ENCODE data around the gene MED26. TPM values are rescaled to one million over a fixed set of nuclear protein-coding genes. Genes with fewer than 3 reads are reported as not detected.

MED26 gene
- total and polyA plus RNA-seq, 10 of the 15 experiments (the other 5 are each of a cell fraction or from before 2014, with no cell fraction given), result 1.1 to 21.4 (median 9.7) TPM

- Histone ChIP-seq H3K4me1 (ENCODE audit: control insufficient read depth, insufficient read depth, low read length) (peaks cover 10% of the 10 kb centered on the region), H3K4me2 (ENCODE audit: control insufficient read depth, insufficient read depth) (peak overlapping the region; percentile 96), H2AFZ (ENCODE audit: control insufficient read depth, low read depth, low read length) (no peak overlapping the region), H3K9ac (ENCODE audit: control insufficient read depth, insufficient read depth, low read length) (peak overlapping the region; percentile 77), H3K27me3 (replicated peaks in 1 of 2; ENCODE audit: control insufficient read depth in 2 of 2, insufficient read depth in 2 of 2, low read length in 1 of 2) (no peaks in the 10 kb centered on the region), H3K9me3 (replicated peaks; ENCODE audit: control insufficient read depth, insufficient read depth, low read length) (no peaks in the 10 kb centered on the region), H4K20me1 (ENCODE audit: control insufficient read depth, insufficient read depth) (peaks cover 2% of the 10 kb centered on the region; the same call in 1 of the 2 replicates), H3K79me2 (ENCODE audit: control insufficient read depth, insufficient read depth, low read length) (peaks cover 60% of the 10 kb centered on the region), H3K36me3 (ENCODE audit: control insufficient read depth in 2 of 2, insufficient read depth in 2 of 2, low read length in 1 of 2) (peaks cover 17 to 25% of the 10 kb centered on the region in 2 experiments), H3K27ac (ENCODE audit: control insufficient read depth, insufficient read depth) (peak overlapping the region; percentile 69), H3K4me3 (peak overlapping the region; percentile 96)
- ChIA-PET RAD21 (ENCODE audit: unreplicated experiment) (no interaction called here), POLR2A (interaction anchor here (1.1 to 1.8 kb wide), 3 partner anchors 14 to 89 kb away, joined by 3 to 5 read pairs (median 4); partner anchors contain the start of gene SMIM7), SMC1A (ENCODE audit: uncharacterized antibody, unreplicated experiment) (no interaction called here), CTCF (interaction anchor here (0.7 to 1.4 kb wide), 3 partner anchors 34 to 75 kb away, joined by 3 to 4 read pairs (median 3); partner anchors contain the start of genes C19orf44 and CALR3)
- FAIRE-seq, result no peak
- no peak for ATAC-seq
- WGBS (ENCODE audit: insufficient coverage, insufficient replicate concordance, low lambda C conversion rate, missing lambda C conversion rate), result 0% methylated on average over 6 of the region's 6 CpGs
- no TSS peak for BruUV-seq (replicated peaks)
- intact Hi-C loops (cut with micrococcal nuclease; ENCODE audit: unreplicated experiment) (no loop called here), in situ Hi-C loops (cut with MboI) (no loop called here)
- TF ChIP-seq SPI1 (IDR thresholded peaks at IDR 0.05; ENCODE audit: borderline replicate concordance, insufficient read depth, low read depth, low read length) (peak; percentile 45; the same call in 1 of the 2 replicates), ASH2L (IDR thresholded peaks at IDR 0.05; ENCODE audit: borderline replicate concordance, low read depth) (no peak)
- DNase-seq (ENCODE audit: low read depth, low spot score), result no peak
Observed at GRCh38 chr19:16571283-16571682, 56.7 kb downstream of the MED26 start.

GRCh38 chr19:16569609-16570320 lies 58.2 kb downstream of the MED26 start:
- peaks cover 52% of the 10 kb centered on the region for H3K79me2 ChIP-seq (ENCODE audit: control insufficient read depth, insufficient read depth, low read length)
- intact Hi-C loops (cut with micrococcal nuclease; ENCODE audit: unreplicated experiment) (no loop called here), in situ Hi-C loops (cut with MboI) (no loop called here)
- TF ChIP-seq ZBTB40 (IDR thresholded peaks at IDR 0.05; ENCODE audit: borderline replicate concordance) (no peak), ZNF217 (IDR thresholded peaks at IDR 0.05) (no peak), POU2F2 (IDR thresholded peaks at IDR 0.05; ENCODE audit: borderline replicate concordance, low read depth, low read length) (no peak), STAT1 (conservative IDR thresholded peaks at IDR 0.05) (no peak), POLR2AphosphoS2 (IDR thresholded peaks at IDR 0.05; ENCODE audit: low read depth, low read length) (no peak), GATAD2B (conservative IDR thresholded peaks at IDR 0.05; ENCODE audit: low read depth) (no peak)
- H3K27me3 ChIP-seq (replicated peaks in 1 of 2; ENCODE audit: control insufficient read depth in 2 of 2, insufficient read depth in 2 of 2, low read length in 1 of 2), result no peaks in the 10 kb centered on the region
- H4K20me1 ChIP-seq (ENCODE audit: control insufficient read depth, insufficient read depth), result peaks cover 2% of the 10 kb centered on the region; the same call in 1 of the 2 replicates
- ChIA-PET POLR2A (interaction anchor here (1.8 kb wide), 1 partner anchor 15 kb away, joined by 5 read pairs; no protein-coding TSS in a partner anchor), CTCF (interaction anchor here (0.8 kb wide), 1 partner anchor 52 kb away, joined by 3 read pairs; no protein-coding TSS in a partner anchor), SMC1A (ENCODE audit: uncharacterized antibody, unreplicated experiment) (no interaction called here), RAD21 (ENCODE audit: unreplicated experiment) (no interaction called here)
- no peak for ATAC-seq
- peaks cover 8 to 37% of the 10 kb centered on the region in 2 experiments for H3K36me3 ChIP-seq (ENCODE audit: control insufficient read depth in 2 of 2, insufficient read depth in 2 of 2, low read length in 1 of 2)
- DNase-seq (ENCODE audit: low read depth, low spot score), result no peak
- peaks cover 10% of the 10 kb centered on the region for H3K4me1 ChIP-seq (ENCODE audit: control insufficient read depth, insufficient read depth, low read length)
- H3K9me3 ChIP-seq (replicated peaks; ENCODE audit: control insufficient read depth, insufficient read depth, low read length), result no peaks in the 10 kb centered on the region
- no peak overlapping the region for H2AFZ ChIP-seq (ENCODE audit: control insufficient read depth, low read depth, low read length)
- FAIRE-seq, result no peak
- no peak overlapping the region for H3K27ac ChIP-seq (ENCODE audit: control insufficient read depth, insufficient read depth)
- no TSS peak for BruUV-seq (replicated peaks)
- 89% methylated on average over 17 of the region's 17 CpGs for WGBS (ENCODE audit: insufficient coverage, insufficient replicate concordance, low lambda C conversion rate, missing lambda C conversion rate)
- peak overlapping the region; percentile 45; the same call in 1 of the 2 replicates for H3K4me2 ChIP-seq (ENCODE audit: control insufficient read depth, insufficient read depth)
- no peak overlapping the region for H3K4me3 ChIP-seq
- H3K9ac ChIP-seq (ENCODE audit: control insufficient read depth, insufficient read depth, low read length), result peak overlapping the region; percentile 16; the same call in 1 of the 2 replicates

Measured in GM12878 (cell line).